Motor neuron (in vitro differentiated cells): ENCODE measurements around the gene MBP. TPM values are rescaled to one million over a fixed set of nuclear protein-coding genes. Genes with fewer than 3 reads are reported as not detected.
"Not testable (repeated sequence)": the region's sequence is repeated elsewhere in the genome, so short reads cannot be mapped to it uniquely, and the experiment has no call there.

Experiments used
- ATAC-seq, 8 experiments: fragments of 200-7000 bp; cut with Tn5 transposase; replicated peaks in 6 of 8; 2 replicates each; pipeline ENCODE4 v1.8.0; 2021; ENCODE audit warnings: mild to moderate bottlenecking in 8 of 8, moderate library complexity in 8 of 8
- H3K27ac ChIP-seq, 2 donors: fragments of 250-450 bp; sonication (Bioruptor Pico); 2 replicates each; pipeline ENCODE4 v1.9.0; 2021; ENCODE audit warnings: antibody characterized with exemption in 2 of 2, mild to moderate bottlenecking in 2 of 2, moderate library complexity in 1 of 2
- H3K4me1 ChIP-seq, 2 donors: fragments of 250-450 bp; sonication (Bioruptor Pico); replicated peaks in 1 of 2; 2 replicates each; pipeline ENCODE4 v1.6.1; 2021; ENCODE audit warnings: antibody characterized with exemption in 2 of 2, mild to moderate bottlenecking in 2 of 2, moderate library complexity in 1 of 2
- H3K4me3 ChIP-seq, 5 donors: fragments of 250-450 bp; sonication (Bioruptor Pico); 2 replicates each; pipeline ENCODE4 v1.9.0; 2021; ENCODE audit warnings: antibody characterized with exemption in 5 of 5, mild to moderate bottlenecking in 5 of 5, moderate library complexity in 4 of 5
- WGBS, 10 experiments: fragments of 450-650 bp; shearing (Covaris generic); methylation state at CpG; one replicate each; pipeline ENCODE4 v1.0.0; 2022; 5-methylcytosine and 5-hydroxymethylcytosine counted together
- in situ Hi-C, 9 experiments: fragments of 400-800 bp; cut with MboI; loops; one replicate each; pipeline ENCODE4 v1.15.0; 2021; ENCODE audit warnings: low sequenced_read_pairs in 9 of 9, low pct_unique_long_range_greater_than_20kb in 2 of 9; ENCODE audit not compliant: unreplicated experiment in 9 of 9
- total RNA-seq, 8 experiments: library from RNA; unstranded; fragments of 300-600 nt; gene quantifications; 2 replicates each; pipeline versions ENCODE4 v1.2.3 to v1.2.4, GENCODE V29; 2022

The MBP gene
- total RNA-seq, 8 experiments from 2014 or later, result 1.6 to 52.1 (median 4.0) TPM

GRCh38 chr18:76975577-76976110 lies 156.9 kb downstream of the MBP start:
- WGBS, 10 experiments, result 68 to 100% (median 88%) methylated on average over 3 to 8 of the region's 14 CpGs; no CpG with 5 or more reads in 4 of the 10 experiments
- Histone ChIP-seq H3K4me3 (no peak overlapping the region), H3K27ac (no peak overlapping the region), H3K4me1 (peaks cover 9 to 14% of the 10 kb centered on the region in 2 donors)
- in situ Hi-C loops, result no loop called here
- ATAC-seq, result no peak

DNA sequence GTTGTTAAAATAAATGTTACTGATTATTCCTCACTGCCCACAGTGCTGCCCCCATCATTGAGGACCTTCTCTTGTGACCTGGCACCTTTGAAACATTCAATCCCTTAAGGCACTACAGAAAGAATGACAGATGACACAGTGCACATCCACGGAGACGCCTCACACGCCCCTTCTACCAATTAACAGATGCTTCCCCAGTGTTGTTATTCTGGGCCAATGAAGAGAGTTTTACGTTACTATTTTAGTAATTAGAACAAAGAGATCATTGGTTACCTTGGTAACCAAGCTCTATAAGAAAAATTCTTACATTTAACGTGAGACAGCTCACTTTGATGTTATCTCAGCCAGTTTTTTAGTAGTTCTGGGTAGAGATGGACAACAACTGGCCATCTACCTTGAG lies 158.2 kb downstream of the MBP start:
- in situ Hi-C loops, result no loop called here
- ATAC-seq, result peak in 1 of 8 experiments; percentile 22
- WGBS, 10 experiments, result 43 to 100% (median 83%) methylated on average over 1 to 5 of the region's 5 CpGs; no CpG with 5 or more reads in 2 of the 10 experiments
- Histone ChIP-seq H3K4me1 (peaks cover 9 to 14% of the 10 kb centered on the region in 2 donors), H3K4me3 (no peak overlapping the region), H3K27ac (no peak overlapping the region)

DNA sequence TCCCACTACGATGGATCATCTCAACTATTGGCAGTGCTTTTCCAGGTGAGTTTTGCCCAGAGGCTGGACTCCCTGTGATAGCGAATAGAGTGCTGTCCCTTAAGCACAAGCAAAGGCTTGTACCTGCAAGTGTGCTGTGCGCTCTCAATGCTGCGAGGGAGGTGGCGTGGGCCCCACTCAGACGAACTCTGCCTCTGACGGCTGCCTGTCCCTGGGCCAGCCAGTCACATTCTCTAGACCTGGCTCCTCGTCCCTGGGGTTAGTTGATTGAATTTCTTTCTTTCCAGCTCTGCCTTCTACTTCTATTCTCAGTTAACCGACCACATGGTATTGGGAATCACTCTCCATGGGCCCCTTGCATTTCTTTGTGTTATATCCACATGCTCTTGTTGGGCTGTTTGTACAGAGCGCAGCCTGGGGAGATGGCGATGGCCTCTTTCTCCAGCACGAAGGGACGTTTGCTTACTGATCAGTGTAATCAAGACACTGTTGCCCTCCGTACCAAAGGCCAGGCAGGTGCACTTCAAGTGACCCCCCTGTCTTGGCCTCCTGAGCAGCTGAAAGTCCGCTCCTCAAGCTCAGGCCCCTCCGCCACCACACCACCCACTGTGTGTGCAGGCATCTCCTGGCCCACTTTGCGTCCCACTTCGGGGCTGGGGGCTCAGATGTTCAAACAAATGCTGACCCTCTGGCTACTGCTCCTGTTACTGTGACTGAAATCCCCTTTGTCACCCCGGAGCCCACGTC lies 158.9 kb downstream of the MBP start:
- peaks cover 9 to 14% of the 10 kb centered on the region in 2 donors for H3K4me1 ChIP-seq
- in situ Hi-C loops, result no loop called here
- ATAC-seq, result peak in 2 of 8 experiments; percentile 8 to 66
- no peak overlapping the region for H3K4me3 ChIP-seq
- WGBS, 10 experiments, result 80 to 100% (median 88%) methylated on average over 1 to 10 of the region's 20 CpGs
- H3K27ac ChIP-seq, result no peak overlapping the region

DNA sequence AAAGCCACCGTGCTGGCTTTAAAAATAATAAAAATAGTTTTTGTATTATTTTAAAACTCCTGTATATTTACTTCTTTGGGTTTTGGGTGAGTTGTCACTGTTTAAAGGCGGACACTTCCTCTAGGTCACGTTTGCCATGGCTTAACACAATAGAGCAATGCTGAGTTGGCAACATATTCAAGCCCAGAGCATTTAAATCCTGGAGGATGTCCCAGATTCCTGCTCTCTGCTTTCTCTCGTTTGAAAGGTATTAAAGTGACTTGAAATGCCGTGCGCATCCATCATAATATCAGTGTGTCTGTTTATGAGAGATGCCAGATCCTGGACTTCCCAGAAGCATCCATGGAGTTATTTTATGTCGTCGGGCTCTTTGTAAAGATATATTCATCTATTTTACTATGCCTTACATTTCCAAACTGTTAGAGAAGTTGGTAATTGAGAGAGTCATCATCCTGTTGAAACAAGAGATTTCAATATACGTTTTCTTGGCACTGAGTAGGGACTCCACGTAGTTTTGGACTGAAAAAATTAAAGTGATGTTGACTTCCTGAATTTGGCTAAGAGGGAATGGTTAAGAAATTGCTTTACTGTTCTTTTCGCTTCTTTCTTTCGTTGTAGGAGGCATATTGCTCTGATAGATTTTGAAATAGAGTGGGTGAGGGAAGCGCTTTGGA lies 159.6 kb downstream of the MBP start:
- ATAC-seq, result peak in 1 of 8 experiments; percentile 23
- no peak overlapping the region for H3K4me3 ChIP-seq
- in situ Hi-C loops, result no loop called here
- 70 to 100% (median 86%) methylated on average over 2 to 13 of the region's 13 CpGs for WGBS, 10 experiments
- H3K4me1 ChIP-seq, result peaks cover 9 to 14% of the 10 kb centered on the region in 2 donors
- H3K27ac ChIP-seq, result no peak overlapping the region

DNA sequence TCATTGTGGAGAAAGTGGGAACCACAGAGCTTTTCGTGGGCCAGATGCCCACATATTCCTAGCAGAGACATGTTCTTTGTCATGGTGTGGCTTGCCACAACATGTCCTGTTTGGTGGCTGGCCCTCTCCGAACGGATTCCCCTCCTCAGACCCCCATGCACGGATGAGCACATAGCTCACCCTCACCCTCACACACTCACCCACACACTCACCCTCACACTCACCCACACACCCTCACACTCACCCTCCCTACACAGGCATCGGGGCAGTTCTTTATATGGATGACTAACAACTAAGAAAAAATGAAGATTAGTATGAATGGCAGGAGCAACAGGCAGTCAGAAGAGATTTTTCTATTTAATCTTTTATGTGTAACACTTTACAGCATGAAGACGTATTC lies 160.3 kb downstream of the MBP start:
- WGBS, 10 experiments, result 35 to 100% (median 87%) methylated on average over 1 to 5 of the region's 6 CpGs; no CpG with 5 or more reads in 2 of the 10 experiments
- Histone ChIP-seq H3K27ac (no peak overlapping the region), H3K4me3 (no peak overlapping the region), H3K4me1 (peaks cover 9 to 10% of the 10 kb centered on the region in 2 donors)
- ATAC-seq, result no peak
- in situ Hi-C loops, result no loop called here

DNA sequence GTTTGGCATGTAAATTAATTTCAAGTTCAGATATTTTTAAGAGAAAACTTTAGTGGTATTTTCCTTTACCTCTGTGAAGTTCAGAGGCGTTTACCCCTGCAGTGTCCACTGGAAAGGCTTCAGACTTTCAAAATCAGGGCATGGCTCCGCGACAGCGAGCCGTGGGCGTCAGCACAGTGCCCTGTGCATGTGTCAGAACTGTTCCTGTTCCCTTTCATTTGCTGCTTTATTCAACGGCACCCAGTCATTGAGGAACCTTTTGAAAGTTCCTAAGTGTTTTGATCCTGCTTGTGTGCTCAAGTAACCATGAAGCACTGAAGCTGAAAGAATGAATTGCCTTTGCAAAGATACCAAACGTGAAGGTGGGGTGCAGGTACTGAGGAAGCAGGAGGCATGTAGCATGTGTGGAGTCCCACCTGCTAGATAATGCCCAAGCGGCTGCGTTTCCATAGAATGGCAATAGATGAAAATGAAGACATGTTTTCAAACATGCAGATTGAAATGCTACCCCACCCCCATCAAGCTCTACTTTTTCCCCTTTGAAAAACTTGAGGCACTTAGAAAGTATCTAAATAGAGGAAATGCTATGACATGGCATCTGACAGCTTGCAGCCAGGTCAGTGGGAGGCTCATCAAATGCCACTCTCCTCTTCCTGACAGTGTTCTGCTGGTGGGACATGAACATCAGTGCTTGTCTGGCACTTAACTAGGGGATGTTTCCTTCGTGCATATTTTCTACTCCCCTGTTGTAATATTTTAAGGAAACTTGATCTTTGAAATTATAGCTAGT lies 161.6 kb downstream of the MBP start:
- H3K4me1 ChIP-seq, result peaks cover 8 to 9% of the 10 kb centered on the region in 2 donors
- in situ Hi-C loops, result no loop called here
- WGBS, 10 experiments, result 30 to 100% (median 80%) methylated on average over 1 to 10 of the region's 11 CpGs
- H3K27ac ChIP-seq, result no peak overlapping the region
- no peak for ATAC-seq
- H3K4me3 ChIP-seq, result no peak overlapping the region

- Histone ChIP-seq H3K4me1 (no peaks in the 10 kb centered on the region), H3K4me3 (no peak overlapping the region), H3K27ac (no peak overlapping the region)
- 0 to 76% (median 51%) methylated on average over 1 to 11 of the region's 17 CpGs for WGBS, 10 experiments
- in situ Hi-C loops, result no loop called here
- no peak for ATAC-seq
These were observed 164.7 kb downstream of the MBP start for GRCh38 chr18:76967721-76968472.

DNA sequence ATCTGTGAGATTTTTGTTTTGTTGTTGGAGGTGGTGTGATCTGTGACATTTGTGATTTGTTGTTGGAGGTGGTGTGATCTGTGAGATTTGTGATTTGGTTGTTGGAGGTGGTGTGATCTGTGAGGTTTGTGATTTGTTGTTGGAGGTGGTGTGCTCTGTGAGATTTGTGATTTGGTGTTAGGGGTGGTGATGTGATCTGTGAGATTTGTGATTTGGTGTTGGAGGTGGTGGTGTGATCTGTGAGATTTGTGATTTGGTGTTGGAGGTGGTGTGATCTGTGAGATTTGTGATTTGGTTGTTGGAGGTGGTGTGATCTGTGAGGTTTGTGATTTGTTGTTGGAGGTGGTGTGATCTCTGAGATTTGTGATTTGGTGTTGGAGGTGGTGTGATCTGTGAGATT lies 165.3 kb downstream of the MBP start:
- ATAC-seq, H3K4me3 ChIP-seq, H3K27ac ChIP-seq, H3K4me1 ChIP-seq, in situ Hi-C loops: not testable (repeated sequence)

DNA sequence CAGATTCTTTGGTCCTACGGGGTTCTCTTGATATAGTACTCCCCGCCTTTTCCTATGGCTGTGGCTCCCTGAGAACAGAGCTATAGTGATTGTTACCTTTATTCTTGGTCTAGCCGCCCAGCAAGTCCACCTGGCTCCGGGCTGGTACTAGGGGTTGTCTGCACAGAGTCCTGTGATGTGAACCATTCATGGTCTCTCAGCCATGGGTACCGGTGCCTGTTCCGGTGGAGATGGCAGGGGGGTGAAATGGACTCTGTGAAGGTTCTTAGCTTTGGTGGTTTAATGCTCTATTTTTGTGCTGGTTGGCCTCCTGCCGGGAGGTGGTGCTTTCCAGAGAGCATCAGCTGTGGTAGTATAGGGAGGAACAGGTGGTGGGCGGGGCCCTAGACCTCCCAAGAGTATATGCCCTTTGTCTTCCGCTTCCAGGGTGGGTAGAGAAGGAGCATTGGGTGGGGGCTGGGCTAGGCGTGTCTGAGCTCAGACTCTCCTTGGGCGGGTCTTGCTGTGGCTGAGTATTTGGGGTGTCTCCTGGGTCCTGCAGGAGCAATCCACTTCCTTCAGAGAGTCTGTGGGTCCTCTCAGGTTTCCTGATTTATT lies 166.9 kb downstream of the MBP start:
- ATAC-seq, result peak in 1 of 8 experiments; percentile 70
- WGBS, 10 experiments, result 81 to 100% (median 100%) methylated on average over 2 to 7 of the region's 11 CpGs; no CpG with 5 or more reads in 1 of the 10 experiments
- H3K4me1 ChIP-seq, H3K4me3 ChIP-seq, in situ Hi-C loops, H3K27ac ChIP-seq: not testable (repeated sequence)

GRCh38 chr18:76963936-76964335 lies 168.6 kb downstream of the MBP start:
- ATAC-seq, result no peak
- H3K4me3 ChIP-seq, result no peak overlapping the region
- WGBS, 10 experiments, result 79 to 100% (median 90%) methylated on average over 1 to 2 of the region's 2 CpGs; no CpG with 5 or more reads in 1 of the 10 experiments
- H3K4me1 ChIP-seq, result no peaks in the 10 kb centered on the region
- in situ Hi-C loops, result no loop called here
- H3K27ac ChIP-seq, result no peak overlapping the region

DNA sequence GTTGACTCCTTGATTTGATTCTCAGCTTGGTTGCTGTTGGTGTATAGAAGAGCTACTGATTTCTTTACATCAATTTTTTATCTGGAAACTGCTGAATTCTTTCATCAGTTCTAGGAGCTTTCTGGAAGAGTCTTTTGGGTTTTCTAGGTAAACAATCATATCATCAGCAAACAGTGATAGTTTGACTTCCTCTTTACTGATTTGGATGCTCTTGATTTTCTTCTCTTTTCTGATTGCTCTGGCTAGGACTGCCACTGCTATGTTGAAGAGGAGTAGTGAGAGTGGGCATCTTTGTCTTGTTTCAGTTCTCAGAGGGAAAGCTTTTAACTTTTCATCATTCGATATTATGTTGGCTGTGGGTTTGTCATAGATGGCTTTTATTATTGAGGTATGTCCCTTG lies 169.7 kb downstream of the MBP start:
- ATAC-seq, result no peak
- WGBS, 10 experiments, result 40 to 100% (median 89%) methylated on average over 1 of the region's 1 CpG; no CpG with 5 or more reads in 3 of the 10 experiments
- in situ Hi-C loops, result no loop called here
- Histone ChIP-seq H3K4me1 (no peaks in the 10 kb centered on the region), H3K4me3 (no peak overlapping the region), H3K27ac (no peak overlapping the region)

DNA sequence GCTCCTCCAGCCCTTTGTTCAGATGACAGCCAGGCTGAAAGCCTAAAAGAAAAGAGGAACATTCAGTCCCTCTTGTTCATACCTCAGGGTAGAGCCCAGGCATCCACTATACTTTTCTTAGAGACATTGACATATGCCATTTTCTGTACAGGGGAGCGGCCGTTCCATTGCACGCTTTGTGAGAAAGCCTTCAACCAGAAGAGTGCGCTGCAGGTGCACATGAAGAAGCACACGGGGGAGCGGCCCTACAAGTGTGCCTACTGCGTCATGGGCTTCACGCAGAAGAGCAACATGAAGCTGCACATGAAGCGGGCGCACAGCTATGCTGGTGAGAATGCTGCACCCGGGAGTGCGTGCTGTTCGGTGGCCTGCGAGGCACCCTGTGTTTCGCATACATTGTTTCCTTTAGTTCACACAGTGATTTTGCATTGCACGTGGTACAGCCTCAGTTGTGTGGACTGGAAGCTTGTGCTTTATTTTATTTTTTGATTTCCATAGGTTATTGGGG lies 172.0 kb downstream of the MBP start:
- no peak for ATAC-seq
- 91 to 100% (median 95%) methylated on average over 1 to 11 of the region's 16 CpGs; no CpG with 5 or more reads in 3 of the 10 experiments for WGBS, 10 experiments
- in situ Hi-C loops, result no loop called here
- H3K4me1 ChIP-seq, result no peaks in the 10 kb centered on the region
- no peak overlapping the region for H3K27ac ChIP-seq
- H3K4me3 ChIP-seq, result no peak overlapping the region
